Left lobe of liver (tissue), 2 donors: ENCODE data around the gene UBE2R2. TPM values are rescaled to one million over a fixed set of nuclear protein-coding genes. Genes with fewer than 3 reads are reported as not detected.

Experiments
- ATAC-seq: fragments of 200-7000 bp; cut with Tn5 transposase; one replicate; pipeline ENCODE4 v1.9.1; 2020; ENCODE audit warnings: mild to moderate bottlenecking, moderate library complexity
- DNase-seq: peaks from one replicate; pipeline ENCODE4 v3.0.0-alpha.2; 2020; ENCODE audit warnings: low spot score
- total RNA-seq: library from RNA; stranded (reverse); gene quantifications from one replicate; pipeline ENCODE4 v1.2.1, GENCODE V29; 2021
- donor health status: DM: no; HTN: no; CAD: no; lungs with moderate emphysema.
- donor health status: DM: no; HTN: yes; CAD: no.

Gene UBE2R2
- total RNA-seq, 1 donor from 2014 or later: 22.9 TPM

DNA sequence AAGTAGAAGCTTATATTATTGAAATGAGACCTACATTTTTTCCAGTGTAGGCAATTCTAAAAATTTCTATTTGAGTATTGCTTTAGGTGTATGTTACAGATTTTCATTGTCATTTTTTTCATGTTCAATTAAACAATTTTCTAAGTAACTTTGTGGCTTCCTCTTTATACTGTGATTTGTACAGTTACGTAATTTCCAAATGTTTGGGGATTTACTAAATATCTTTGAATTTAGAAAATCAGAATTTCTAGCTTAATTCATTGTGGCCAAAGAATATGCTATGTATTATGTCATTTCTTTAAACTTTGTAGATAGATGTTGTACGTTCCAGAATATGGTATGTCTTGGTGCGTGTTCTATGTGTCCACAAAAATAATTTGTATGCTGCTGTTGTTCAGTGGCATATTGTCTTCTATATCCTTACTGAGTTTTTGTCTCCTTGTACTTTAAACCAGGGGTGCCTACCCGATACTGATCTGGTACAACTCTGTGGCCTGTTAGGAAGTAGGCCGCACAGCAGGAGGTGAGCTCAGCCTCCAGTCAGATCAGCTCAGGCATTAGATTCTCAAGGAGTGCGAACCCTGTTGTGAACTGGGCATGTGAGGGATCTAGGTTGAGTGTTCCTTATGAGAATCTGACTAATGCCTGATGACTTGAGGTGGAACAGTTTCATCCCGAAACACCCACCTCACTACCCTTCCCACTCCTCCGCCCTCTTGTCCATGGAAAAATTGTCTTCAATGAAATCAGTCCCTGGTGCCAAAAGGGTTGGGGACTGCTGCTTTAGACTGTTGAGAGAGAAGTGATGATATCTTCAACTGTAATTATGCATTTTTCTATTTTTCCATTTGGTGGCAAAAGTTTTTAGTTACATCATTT lies 63.5 kb downstream of the UBE2R2 start:
- no peak for DNase-seq
- no peak for ATAC-seq

DNA sequence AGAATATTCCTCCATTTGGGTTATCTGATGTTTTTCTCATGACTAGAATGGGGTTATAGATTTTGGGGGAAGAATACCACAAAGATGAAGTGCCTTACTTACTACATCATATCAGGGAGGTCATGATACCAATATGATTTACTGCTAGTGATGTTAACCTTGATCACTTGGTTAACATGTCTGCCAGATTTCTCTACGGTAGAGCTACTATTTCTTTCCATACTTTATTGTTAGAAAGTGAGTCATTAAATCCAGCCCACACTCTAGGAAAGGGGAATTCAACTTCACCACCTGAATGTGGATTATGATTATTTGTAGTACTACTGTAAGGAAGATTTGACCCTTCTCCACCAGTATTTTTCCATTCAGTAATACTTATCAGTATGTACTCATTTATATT lies 64.7 kb downstream of the UBE2R2 start:
- ATAC-seq (no peak), DNase-seq (no peak)

DNA sequence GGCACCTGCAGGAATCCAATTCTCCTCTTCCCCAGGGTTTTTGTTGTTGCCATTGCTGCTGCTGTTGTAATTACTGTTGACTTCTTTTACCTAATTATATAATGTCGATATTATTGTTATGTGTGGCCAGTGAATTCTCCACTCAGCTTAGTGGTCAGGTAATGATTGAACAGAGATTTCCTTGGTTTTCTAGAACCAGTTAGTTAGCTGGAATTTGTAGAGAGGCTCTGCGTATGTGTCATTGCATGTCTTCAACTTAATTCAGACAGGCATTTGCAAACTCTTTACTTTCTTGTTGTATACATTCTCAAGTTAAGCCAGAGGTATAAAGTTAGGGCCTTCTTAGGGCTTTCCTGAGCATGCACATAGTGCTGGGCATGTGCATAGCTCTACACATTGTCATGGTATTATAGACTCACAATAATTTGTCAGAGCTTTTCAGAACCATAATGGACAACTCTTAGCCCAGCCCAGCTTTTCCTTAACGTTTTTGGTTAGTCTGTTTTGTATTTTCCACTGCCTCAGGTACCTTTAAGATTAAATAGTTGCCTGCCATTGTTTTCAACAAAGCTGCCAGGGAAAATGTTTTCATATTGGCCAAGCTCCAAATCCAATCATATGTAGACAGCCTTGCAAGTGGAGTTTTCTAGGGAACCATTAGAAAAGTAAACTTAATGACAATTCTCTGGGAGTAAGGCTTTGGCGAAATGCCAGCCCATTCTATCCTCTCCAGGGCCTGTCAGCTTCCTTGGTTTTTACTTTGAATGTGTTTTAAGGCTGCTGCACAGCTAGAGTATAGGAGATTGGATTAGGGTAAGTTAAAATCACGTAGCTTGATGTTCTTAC lies 68.1 kb downstream of the UBE2R2 start:
- no peak for DNase-seq
- ATAC-seq: peak; percentile 29

DNA sequence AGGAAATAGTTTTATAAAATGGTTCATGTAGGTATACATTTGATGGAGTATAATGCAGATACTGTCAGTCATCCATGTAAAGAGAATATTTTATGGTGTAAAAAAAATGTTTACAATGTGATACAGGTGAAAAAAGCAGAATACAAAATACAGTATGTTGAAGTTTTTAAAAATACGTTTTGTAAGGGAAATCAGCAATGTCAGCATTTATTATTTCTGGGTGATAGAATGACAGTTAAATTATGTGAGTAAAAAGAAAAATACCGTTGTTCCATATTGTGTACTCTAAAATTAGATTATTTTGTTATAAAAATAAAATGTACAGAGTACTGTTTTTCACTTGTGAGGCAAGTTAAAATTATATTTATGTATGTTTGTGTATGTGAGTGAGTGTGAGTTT lies 69.0 kb downstream of the UBE2R2 start:
- DNase-seq (no peak), ATAC-seq (no peak)

DNA sequence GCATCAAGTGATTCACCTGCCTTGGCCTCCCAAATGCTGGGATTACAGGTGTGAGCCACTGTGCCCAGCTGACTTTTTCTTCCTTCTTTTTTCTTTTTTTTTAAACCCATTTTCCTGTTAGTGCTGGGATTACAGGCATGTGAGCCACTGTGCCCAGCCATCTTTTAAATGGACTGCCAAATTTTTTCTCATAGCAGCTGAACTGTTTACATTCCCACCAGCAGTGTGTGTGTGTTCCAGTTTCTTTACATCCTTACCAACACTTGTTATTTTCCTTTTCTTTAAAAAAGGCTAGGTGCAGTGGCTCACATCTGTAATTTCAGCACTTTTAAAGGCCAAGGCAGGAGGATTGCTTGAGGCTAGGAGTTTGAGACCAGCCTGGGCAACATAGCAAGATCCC lies 76.9 kb downstream of the UBE2R2 start:
- DNase-seq (no peak), ATAC-seq (no peak)

DNA sequence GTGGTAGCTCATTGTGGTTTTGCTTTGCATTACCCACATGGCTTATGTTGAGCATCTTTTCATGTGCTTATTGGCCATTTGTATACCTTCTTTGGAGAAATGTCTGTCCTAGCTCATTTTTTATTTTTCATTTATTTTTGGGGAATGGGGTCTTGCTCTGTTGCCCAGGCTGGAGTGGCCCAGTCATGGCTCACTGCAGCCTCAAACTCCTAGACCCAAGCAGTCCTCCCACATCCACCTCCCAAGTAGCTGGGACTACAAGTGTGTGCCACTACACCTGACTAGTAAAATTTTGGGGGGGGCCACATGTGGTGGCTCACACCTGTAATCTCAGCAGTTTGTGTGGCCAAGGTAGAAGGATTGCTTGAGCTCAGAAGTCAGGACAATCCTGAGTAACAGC lies 77.4 kb downstream of the UBE2R2 start:
- no peak for ATAC-seq

DNA sequence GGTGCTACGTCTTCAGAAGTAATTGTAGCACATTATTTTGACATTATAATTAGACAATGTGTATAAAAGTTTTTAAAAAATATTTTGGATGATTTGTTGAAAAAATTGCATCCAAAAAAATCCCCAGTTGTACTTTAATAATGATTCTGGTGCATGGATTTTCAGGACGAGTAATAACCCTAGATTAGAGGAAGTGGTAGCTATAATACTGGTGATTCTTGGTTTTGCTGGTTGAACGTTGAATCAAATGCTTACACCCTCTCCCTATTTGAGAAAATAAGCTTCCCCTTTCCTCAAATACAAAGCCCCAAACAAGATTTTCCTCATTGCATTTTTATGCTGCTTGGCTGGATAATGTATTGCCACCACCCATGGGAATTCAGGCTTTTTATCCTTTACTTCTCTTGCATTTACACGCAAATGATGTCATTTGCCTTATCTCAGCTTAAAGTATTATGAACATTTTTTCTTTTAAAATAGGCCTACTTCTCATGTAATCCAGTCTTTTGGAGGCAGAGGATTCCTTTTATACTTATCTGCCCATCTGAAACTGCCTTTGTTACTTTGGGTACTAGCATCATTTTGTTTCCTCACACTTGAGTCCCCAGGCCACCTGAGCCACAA lies 86.3 kb downstream of the UBE2R2 start:
- DNase-seq (no peak), ATAC-seq (no peak)

More for the DNA sequence above, 77.4 kb downstream of the UBE2R2 start:
- DNase-seq: no peak

DNA sequence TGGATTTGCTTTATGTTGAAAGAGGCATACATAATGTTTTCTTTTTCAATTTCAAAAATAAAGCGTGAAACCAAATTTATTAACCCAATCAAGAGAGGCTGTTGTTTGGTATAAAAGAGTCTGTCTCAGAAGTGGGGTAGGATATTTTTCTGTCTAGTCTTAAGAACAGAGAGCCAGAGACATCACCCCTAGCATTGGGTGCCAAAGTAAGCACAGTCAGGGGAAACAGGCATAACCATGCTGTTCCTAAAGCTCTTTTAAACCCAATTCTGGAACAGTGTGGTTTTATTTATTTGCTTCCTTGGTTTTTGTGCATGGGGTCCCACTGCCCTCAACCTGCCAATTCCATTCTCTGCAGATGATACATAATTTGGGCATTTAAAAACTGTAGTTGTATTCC lies 88.2 kb downstream of the UBE2R2 start:
- ATAC-seq: no peak
- DNase-seq: no peak

DNA sequence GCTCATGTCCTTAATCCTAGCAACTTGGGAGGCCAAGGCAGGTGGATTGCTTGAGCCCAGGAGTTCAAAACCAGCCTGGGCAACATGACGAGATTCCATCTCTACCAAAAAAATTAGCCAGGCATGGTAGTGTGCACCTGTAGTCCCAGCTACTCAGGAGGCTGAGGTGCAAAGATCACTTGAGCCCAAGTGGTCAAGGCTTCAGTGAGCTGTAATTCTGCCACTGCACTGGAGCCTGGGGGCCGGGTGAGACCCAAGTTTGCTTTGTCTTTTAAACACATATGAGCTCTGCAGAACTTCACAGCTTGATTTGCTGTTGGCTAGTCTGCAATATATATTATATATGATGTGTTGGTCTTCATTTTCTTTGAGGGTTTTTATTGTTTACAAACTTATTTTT lies 89.8 kb downstream of the UBE2R2 start:
- ATAC-seq (no peak), DNase-seq (no peak)

DNA sequence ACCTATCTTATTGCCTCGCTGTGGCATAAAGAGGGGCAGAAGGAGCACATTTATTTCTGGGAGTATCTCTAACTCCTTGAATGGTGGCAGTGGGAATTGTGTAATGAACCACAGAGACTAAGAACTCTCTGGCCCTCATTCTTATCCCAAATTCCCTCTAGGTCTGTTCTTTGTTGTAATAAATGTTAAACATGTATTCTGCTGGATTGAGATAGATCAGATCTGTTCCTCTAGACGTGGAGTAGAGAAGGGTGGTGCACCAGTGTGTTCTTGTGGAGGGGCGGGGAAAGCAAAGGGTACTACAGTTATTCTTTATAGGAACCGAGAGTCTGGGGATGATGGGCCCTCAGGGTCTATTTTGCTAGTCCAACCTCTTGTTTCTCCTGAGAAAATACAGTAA lies 90.4 kb downstream of the UBE2R2 start:
- no peak for DNase-seq
- no peak for ATAC-seq

DNA sequence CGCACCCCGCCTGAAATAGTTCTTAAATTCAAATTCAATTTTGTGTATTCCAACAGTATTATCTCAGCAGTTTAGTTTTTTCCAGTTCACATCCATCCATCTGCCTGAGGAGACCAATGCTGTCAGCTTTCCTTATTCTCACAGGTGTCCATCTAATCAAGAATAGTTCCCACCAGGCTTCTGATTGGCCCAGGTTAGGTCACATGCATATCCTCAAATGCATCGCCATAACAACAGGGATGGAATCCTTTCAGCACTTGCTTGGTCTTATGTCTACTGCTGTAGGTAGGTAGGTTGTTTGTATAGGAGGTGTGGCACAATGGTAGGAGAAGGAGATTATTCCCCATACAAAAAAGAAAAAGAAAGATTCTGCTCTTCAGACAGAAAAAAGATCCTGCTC lies 91.2 kb downstream of the UBE2R2 start:
- no peak for DNase-seq
- no peak for ATAC-seq

DNA sequence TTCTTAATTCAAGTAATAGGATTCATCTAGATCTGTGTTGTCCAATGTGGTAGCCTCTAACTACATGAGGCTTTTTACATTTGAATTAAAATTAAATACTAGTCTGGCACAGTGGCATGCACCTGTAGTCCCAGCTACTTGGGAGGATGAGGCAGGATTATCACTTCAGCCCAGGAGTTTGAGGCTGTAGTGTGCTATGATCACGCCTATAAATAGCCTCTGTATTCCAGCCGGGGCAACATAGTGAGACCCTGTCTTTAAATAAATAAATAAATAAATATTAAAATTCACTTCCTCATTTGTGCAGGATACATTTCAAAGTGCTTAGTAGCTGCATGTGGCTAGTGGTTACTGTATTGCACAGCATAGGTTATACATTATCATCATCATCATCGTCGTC lies 91.8 kb downstream of the UBE2R2 start:
- ATAC-seq (no peak), DNase-seq (no peak)

DNA sequence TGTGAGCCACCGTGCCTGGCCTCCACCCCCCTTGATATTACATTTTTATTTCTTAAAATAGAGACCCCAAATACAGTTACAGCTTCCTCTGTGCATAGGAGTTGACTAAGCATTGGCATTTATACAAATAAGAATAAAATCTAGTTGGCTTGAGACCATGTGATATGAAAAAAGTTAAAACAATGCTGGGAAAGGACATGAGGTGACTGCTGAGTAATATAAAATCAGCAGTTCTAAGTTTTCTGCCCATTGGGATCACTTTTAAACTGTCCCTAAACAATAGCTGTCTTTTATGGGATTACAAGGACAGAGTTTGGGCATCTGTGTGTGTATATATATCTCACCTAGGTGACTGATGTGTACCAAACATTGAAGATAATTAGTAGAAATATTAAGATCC lies 96.6 kb downstream of the UBE2R2 start:
- DNase-seq: no peak
- ATAC-seq: no peak

DNA sequence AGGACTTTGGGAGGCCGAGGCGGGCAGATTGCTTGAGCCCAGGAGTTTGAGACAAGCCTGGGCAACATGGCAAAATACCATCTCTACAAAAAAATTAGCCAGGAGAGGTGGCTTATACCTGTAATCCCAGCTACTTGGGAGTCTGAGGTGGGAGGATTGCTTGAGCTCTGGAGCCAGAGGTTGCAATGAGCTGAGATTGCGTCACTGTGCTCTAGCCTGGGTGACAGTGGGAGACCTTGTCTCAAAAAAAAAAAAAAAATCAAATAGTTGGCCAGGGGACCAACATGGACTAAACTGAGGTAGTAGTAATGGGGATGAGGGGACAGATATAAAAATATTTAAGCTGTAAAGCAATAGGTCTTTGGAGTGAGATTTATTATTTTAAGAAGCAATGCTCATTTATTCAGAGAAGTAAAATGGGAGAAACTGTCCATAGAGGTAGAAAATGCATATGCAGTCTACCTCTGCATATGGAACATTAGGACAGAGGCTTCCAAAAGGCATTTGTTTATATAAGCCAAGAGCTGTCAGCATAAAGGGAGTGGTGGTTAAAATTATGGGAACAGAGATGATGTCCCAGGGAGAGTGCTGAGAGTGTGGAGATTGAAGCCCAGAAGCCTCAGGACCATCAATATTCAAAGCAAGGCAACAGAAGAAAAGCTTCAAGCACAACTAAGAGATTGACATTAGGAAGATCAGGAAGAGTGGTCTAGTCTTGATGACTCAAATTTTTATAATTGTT lies 98.1 kb downstream of the UBE2R2 start:
- DNase-seq (no peak), ATAC-seq (no peak)

DNA sequence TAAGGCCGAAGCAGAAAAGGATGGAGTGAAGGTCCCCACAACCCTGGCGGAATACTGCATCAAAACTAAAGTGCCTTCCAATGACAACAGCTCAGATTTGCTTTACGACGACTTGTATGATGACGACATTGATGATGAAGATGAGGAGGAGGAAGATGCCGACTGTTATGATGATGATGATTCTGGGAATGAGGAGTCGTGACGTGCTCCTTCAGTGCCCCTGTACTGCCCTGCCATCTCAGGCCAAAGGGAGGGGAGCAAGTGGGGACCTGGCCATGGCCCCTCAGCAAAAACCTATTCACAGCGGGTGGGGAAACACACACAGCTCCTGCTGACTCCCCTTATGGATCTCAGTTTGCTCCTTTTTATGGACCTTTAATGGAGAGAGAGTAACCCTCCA lies 100.1 kb downstream of the UBE2R2 start:
- DNase-seq: no peak
- ATAC-seq: no peak

DNA sequence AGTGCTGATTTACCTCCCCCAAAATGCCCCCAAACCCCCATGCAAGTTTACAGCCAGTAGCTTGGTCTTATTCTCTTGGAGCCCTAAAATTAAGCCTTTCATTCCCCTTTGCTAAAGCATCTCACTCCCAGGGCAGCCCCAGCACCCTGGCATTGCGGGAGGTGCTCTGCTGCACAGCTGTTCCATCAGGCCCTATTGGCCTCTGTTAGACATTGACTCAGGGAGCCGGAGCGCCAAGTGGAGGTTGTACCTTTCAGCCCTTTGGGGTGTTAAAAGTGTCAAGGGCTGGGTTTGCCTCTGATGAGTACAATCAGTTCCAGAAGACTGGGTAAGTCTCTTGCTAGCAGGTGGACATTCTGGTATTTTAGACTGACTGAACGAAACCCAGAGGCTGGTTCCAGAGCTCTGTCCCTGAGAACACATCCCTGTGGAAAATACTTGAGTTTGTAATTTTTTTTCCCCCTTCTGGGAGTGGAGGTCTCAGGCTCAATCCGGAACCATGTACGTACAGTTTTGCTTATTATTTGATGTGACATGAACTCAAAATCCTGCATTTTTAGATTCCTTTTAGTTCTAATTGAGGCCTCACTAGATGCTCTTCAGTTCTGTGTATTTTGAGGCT lies 102.4 kb downstream of the UBE2R2 start:
- DNase-seq (no peak), ATAC-seq (no peak)

DNA sequence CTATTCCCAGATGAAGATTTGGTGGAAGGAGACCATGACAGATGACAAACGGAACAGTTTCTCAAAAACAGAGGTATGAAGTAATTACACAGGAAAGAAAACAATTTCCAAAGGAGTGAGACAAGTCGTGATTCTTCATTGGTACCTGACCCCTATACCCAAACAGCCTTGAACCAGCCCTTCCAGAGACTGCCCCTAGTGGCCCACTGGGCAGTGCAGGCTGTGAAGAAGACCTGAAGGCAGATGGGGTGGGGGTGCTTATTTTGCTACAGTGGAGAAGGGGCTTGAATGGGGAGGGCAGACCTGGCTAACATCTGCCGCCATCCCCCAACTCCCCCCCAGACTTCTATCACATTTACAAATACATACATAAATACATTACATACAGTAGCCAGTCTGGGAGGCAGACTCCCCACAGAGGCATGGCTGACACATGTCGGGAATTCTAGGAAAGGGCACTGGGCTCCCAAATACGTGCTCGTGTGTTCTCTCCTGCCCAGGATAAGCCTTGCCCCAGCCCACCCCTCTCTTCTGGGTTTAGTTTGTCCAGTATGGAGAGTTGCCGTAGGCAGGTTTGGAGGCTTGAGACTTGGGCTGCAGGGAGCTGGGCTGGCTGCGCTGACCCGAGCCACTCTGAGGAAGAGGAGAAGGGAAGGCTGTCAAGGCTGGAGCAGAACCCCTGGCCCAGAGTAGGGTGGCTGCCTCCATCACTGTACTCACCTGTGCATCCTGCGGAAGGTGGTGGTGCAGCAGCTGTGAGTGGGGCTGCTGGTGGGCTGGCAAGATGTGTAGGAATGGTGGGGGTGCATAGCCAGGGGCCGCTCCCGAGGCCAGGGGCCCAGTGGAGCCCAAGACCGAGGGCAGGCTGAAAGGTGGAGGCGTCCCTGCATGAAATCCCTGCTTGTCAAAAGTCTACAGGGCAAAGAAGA lies 105.3 kb downstream of the UBE2R2 start:
- peak; percentile 12 for ATAC-seq
- DNase-seq: no peak

DNA sequence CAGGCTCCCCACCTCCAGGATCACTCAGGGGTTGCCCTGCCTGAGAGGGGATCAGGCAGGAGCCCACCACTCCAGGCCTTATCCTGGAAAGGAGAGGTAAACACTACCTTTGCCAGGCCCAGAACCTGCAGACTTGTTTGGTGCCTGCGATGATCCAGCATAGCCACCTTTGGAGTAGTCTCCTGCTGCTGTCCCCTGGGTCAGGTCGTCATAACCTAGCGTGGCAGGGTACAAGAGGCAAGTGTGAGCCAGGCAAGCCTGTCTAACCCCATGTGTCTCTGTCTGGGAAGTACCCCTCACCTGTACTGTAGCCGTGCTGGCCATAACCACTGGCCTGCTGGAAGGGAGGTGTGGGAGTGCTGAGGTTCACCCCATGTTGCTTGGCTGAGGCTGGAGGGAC lies 106.1 kb downstream of the UBE2R2 start:
- no peak for ATAC-seq
- DNase-seq: no peak

DNA sequence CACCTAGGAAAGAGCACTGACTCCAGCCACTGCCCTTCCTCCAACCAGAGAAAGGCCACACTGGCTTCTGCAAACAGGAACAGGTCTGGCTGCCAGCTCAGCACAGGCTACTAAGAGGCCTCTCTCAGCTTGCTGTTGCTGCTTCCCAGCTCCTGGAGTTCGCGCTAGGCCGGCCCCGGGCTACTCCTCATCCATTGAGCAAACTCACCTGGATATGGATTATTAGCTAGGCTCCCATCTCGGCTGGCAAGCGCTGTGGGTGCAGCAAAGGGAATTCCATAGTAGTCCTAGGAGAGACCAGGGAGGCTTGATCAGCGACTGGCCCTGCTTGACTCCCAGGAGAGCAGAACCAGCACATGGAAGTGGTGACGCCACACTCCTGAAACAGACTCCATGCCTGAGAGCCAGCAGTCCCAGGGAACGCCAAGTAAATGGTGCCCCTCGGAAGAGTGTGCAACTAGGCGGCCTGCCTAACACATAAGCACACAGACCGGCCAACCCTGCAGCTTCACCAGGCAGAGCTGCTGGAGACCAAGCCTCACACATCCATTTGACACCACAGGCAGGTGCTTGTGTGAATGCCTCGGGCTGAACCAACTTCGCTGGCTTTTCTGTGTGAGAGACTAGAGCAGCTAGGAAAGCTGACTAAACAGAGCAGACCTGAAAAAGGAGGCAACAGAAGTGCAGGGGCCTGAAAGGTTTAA lies 107.2 kb downstream of the UBE2R2 start:
- DNase-seq (no peak), ATAC-seq (peak; percentile 73)
